Adrenal gland (tissue), 12 donors: ENCODE data around the gene GMNN. TPM values are rescaled to one million over a fixed set of nuclear protein-coding genes. Genes with fewer than 3 reads are reported as not detected.
"Not testable (repeated sequence)": the region's sequence is repeated elsewhere in the genome, so short reads cannot be mapped to it uniquely, and the experiment has no call there.

Source experiments
- DNase-seq, 7 donors: peaks; one replicate each; pipeline ENCODE4 v3.0.0-alpha.2; 2019 to 2020
- H3K27ac ChIP-seq, 5 donors: fragments of 200-600 bp; sonication (generic) in 4 of 5; 1 replicate in 3 of 5; 2 replicates in 2 of 5; pipeline versions ENCODE4 v1.5.1 to v1.8.0; 2016 to 2020; ENCODE audit warnings: mild to moderate bottlenecking in 1 of 5
- H3K27me3 ChIP-seq: fragments of 200-600 bp; 2 replicates; pipeline ENCODE4 v1.8.0; 2021
- H3K36me3 ChIP-seq, 2 donors: fragments of 200-600 bp; replicated peaks in 1 of 2; 1 replicate in 1 of 2; 2 replicates in 1 of 2; pipeline versions ENCODE4 v1.5.1 to v1.8.0; 2018 to 2022
- H3K4me1 ChIP-seq, 2 donors: fragments of 200-600 bp; replicated peaks in 1 of 2; 1 replicate in 1 of 2; 2 replicates in 1 of 2; pipeline versions ENCODE4 v1.5.1 to v1.8.0; 2018 to 2021
- H3K4me3 ChIP-seq, 4 donors: fragments of 200-600 bp; sonication (generic) in 3 of 4; one replicate each; pipeline ENCODE4 v1.5.1; 2016 to 2018
- H3K9me3 ChIP-seq, 3 donors: fragments of 200-600 bp; sonication (generic) in 1 of 3; replicated peaks in 1 of 3; 1 replicate in 2 of 3; 2 replicates in 1 of 3; pipeline versions ENCODE4 v1.5.1 to v1.8.0; 2016 to 2021
- CTCF ChIP-seq, 6 experiments: fragments of 450-650 bp in 4 of 6; fragments of 200-600 bp in 2 of 6; sonication (generic) in 1 of 6; IDR thresholded peaks; 1 replicate in 5 of 6; 2 replicates in 1 of 6; pipeline versions ENCODE4 v1.5.1 to v1.8.0; 2016 to 2021; ENCODE audit warnings: antibody characterized with exemption in 6 of 6, mild to moderate bottlenecking in 2 of 6, moderate library complexity in 1 of 6
- POLR2A ChIP-seq, 2 donors: fragments of 450-650 bp; IDR thresholded peaks; one replicate each; pipeline ENCODE4 v1.6.1; 2017; ENCODE audit warnings: antibody characterized with exemption in 2 of 2, mild to moderate bottlenecking in 2 of 2, moderate library complexity in 1 of 2
- WGBS, 4 donors: extraction: QIAGEN DNeasy Blood & Tissue Kit in 2 of 4; methylation state at CpG; one replicate each; pipeline versions ENCODE4 v1.1.5 to v1.1.7; 2013 to 2017; 5-methylcytosine and 5-hydroxymethylcytosine counted together
- intact Hi-C, 2 donors: fragments of 100-400 bp; cut with DNase I; formaldehyde crosslinking; loops; one replicate each; pipeline versions ENCODE4 v1.14.1 to v1.15.0; 2022 to 2023
- polyA plus RNA-seq, 3 donors: library from polyadenylated mRNA; stranded (reverse); fragments of 200-250 nt in 2 of 3; fragments of 350-450 nt in 1 of 3; fragmentation: Illumina TruSeq in 1 of 3; extraction: RNeasy Lipid Tissue Mini Kit (QIAGEN cat#74804) in 1 of 3; gene quantifications; one replicate each; pipeline ENCODE4 v1.2.3, GENCODE V29; 2013 to 2014
- total RNA-seq, 9 donors: library from RNA; depleted of rRNA in 4 of 9; stranded (reverse); fragments of >200 nt in 4 of 9; fragments of 120-200 nt in 1 of 9; fragmentation: NEBNext Ultra II Directional in 1 of 9; extraction: Animal tissue kit (Norgen Biotek cat#: 25700) in 1 of 9; gene quantifications; one replicate each; pipeline versions ENCODE4 v1.1.0 to v1.2.4, GENCODE V29; 2013 to 2023
- donor health status: healthy with polysubstance abuse.
- donor health status: Bipolar disorder and iron deficiency.
- donor health status: DM: yes; HTN: yes; CAD: no.
- donor health status: DM: no; HTN: no; CAD: no.
- donor health status: DM: no; HTN: no; CAD: no.
- donor health status: DM: yes; HTN: yes; CAD: no.

GMNN gene
- total and polyA plus RNA-seq, 12 donors = 4.1 to 60.3 (median 8.3) TPM

- no peak overlapping the region for H3K4me3 ChIP-seq
- H3K27me3 ChIP-seq = no peaks in the 10 kb centered on the region
- H3K36me3 ChIP-seq = no peaks in the 10 kb centered on the region
- peaks cover 3 to 4% of the 10 kb centered on the region in 2 donors for H3K4me1 ChIP-seq
- DNase-seq = no peak
- intact Hi-C loops = no loop called here
- TF ChIP-seq POLR2A (IDR thresholded peaks at IDR 0.05) (no peak), CTCF (IDR thresholded peaks at IDR 0.05) (no peak)
- no peaks in the 10 kb centered on the region for H3K9me3 ChIP-seq
- WGBS, 4 donors = 92 to 100% (median 95%) methylated on average over 1 of the region's 1 CpG
- H3K27ac ChIP-seq = no peak overlapping the region
Observed at GRCh38 chr6:24752917-24753492, 21.7 kb upstream of the GMNN start.

GRCh38 chr6:24753545-24753944 lies 21.2 kb upstream of the GMNN start:
- H3K9me3 ChIP-seq = no peaks in the 10 kb centered on the region
- 73 to 90% (median 87%) methylated on average over 2 of the region's 2 CpGs for WGBS, 4 donors
- no peak for DNase-seq
- no peak for TF ChIP-seq CTCF (IDR thresholded peaks at IDR 0.05)
- no peak for TF ChIP-seq POLR2A (IDR thresholded peaks at IDR 0.05)
- no peaks in the 10 kb centered on the region for H3K27me3 ChIP-seq
- no peak overlapping the region for H3K4me3 ChIP-seq
- H3K4me1 ChIP-seq = peaks cover 3 to 4% of the 10 kb centered on the region in 2 donors
- intact Hi-C loops = no loop called here
- no peaks in the 10 kb centered on the region for H3K36me3 ChIP-seq
- no peak overlapping the region for H3K27ac ChIP-seq

- H3K4me3 ChIP-seq, H3K27ac ChIP-seq, H3K36me3 ChIP-seq, intact Hi-C loops, H3K4me1 ChIP-seq, H3K9me3 ChIP-seq, DNase-seq, H3K27me3 ChIP-seq: not testable (repeated sequence)
- whole genome bisulfite sequencing, 4 donors = 86 to 93% (median 90%) methylated on average over 4 of the region's 4 CpGs
Observed at GRCh38 chr6:24754378-24754777, 20.4 kb upstream of the GMNN start.

- Histone ChIP-seq H3K36me3 (no peaks in the 10 kb centered on the region), H3K4me3 (no peak overlapping the region), H3K9me3 (no peaks in the 10 kb centered on the region), H3K27me3 (no peaks in the 10 kb centered on the region), H3K4me1 (peaks cover 3 to 4% of the 10 kb centered on the region in 2 donors), H3K27ac (no peak overlapping the region)
- no peak for TF ChIP-seq CTCF (IDR thresholded peaks at IDR 0.05)
- no peak for TF ChIP-seq POLR2A (IDR thresholded peaks at IDR 0.05)
- intact Hi-C loops = no loop called here
- no peak for DNase-seq
Observed at GRCh38 chr6:24755279-24755678, 19.5 kb upstream of the GMNN start.

- TF ChIP-seq CTCF (IDR thresholded peaks at IDR 0.05) (no peak), POLR2A (IDR thresholded peaks at IDR 0.05) (no peak)
- WGBS, 4 donors = 85 to 95% (median 90%) methylated on average over 6 of the region's 6 CpGs
- peak overlapping the region in 1 of 5 donors; percentile 19 for H3K27ac ChIP-seq
Observed at GRCh38 chr6:24757611-24758010, 17.1 kb upstream of the GMNN start.

More at GRCh38 chr6:24757611-24758010, 17.1 kb upstream of the GMNN start:
- intact Hi-C loops = no loop called here
- no peak for DNase-seq
- Histone ChIP-seq H3K27me3 (no peaks in the 10 kb centered on the region), H3K4me3 (no peak overlapping the region), H3K36me3 (no peaks in the 10 kb centered on the region), H3K9me3 (no peaks in the 10 kb centered on the region), H3K4me1 (peaks cover 3 to 4% of the 10 kb centered on the region in 2 donors)
